ENCODE measurements around the gene SLC35D2. TPM values are rescaled to one million over a fixed set of nuclear protein-coding genes. Genes with fewer than 3 reads are reported as not detected.

Gene SLC35D2
- total RNA-seq, 1 donor from 2014 or later: 27.2 TPM

DNA sequence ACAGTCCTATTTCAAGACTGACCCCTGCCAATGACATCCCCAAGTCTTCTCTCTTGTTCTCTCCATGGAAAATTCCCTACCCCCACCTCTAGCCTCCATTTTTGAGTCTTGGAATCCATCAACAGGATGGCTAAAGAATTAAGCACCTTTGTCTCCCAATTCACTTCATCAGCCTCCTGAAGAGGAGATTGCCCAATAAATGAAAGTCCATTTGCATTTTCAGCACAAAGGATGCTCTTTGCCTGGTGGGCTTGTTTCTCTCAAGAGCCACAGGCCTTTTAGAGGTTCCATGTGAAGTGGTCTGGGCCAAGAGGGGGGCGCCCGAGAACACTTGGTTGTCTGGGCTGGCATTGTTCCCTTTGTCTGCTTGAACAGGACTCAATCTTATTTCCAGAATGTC is 94.1 kb downstream of the SLC35D2 start:
- TF ChIP-seq, protein P1, sequence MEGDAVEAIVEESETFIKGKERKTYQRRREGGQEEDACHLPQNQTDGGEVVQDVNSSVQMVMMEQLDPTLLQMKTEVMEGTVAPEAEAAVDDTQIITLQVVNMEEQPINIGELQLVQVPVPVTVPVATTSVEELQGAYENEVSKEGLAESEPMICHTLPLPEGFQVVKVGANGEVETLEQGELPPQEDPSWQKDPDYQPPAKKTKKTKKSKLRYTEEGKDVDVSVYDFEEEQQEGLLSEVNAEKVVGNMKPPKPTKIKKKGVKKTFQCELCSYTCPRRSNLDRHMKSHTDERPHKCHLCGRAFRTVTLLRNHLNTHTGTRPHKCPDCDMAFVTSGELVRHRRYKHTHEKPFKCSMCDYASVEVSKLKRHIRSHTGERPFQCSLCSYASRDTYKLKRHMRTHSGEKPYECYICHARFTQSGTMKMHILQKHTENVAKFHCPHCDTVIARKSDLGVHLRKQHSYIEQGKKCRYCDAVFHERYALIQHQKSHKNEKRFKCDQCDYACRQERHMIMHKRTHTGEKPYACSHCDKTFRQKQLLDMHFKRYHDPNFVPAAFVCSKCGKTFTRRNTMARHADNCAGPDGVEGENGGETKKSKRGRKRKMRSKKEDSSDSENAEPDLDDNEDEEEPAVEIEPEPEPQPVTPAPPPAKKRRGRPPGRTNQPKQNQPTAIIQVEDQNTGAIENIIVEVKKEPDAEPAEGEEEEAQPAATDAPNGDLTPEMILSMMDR (IDR thresholded peaks at IDR 0.05; ENCODE audit: unreplicated experiment): no peak
- peaks cover 3% of the 10 kb centered on the region for H3K36me3 Mint-ChIP-seq (ENCODE audit: low read depth, unreplicated experiment)
- peaks cover 6% of the 10 kb centered on the region for H3K4me1 Mint-ChIP-seq (ENCODE audit: unreplicated experiment)
- DNase-seq (ENCODE audit: low spot score): no peak
- H3K4me3 Mint-ChIP-seq (ENCODE audit: unreplicated experiment): no peak overlapping the region
- peaks cover 3% of the 10 kb centered on the region for H3K27me3 Mint-ChIP-seq (ENCODE audit: unreplicated experiment)
- no peaks in the 10 kb centered on the region for H3K9me3 Mint-ChIP-seq (ENCODE audit: unreplicated experiment)
- no peak overlapping the region for H3K27ac Mint-ChIP-seq (ENCODE audit: unreplicated experiment)

DNA sequence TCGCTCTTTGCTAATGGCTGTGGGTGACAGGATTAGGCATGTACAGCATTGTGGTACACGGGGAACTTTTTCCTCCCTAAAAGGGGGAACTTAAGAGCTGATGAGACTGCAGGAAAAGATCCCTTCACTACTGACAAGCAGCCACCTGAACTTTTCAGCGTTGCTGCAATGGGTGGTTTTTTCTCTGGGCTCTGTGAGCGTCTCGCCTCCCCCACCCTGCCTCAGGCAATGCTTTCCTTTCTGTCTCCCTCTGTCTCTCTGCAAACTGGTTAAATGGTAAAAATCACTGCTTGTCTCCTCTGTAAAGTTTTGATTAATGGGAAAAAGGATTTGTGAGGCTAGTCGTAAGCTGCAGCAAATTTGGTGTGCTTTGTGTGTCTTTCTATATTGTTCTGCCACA is 101.9 kb downstream of the SLC35D2 start:
- peaks cover 1% of the 10 kb centered on the region for H3K27me3 Mint-ChIP-seq (ENCODE audit: unreplicated experiment)
- H3K9me3 Mint-ChIP-seq (ENCODE audit: unreplicated experiment): no peaks in the 10 kb centered on the region
- H3K4me1 Mint-ChIP-seq (ENCODE audit: unreplicated experiment): no peaks in the 10 kb centered on the region

DNA sequence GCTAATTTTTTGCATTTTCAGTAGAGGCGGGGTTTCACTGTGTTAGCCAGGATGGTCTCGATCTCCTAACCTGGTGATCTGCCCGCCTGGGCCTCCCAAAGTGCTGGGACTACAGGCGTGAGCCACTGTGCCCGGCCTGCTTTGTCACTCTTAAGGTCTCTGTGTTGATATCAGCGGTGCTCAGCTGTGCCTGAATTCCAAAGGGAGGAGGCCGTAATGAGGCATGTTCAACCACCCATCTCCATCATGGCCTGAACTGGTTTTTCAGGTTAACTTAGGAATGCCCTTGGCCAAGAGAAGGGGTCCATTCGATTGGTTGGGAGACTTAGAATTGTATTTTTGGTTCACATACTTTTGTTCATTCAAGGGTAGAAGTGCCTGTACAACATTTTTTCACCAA is 103.6 kb downstream of the SLC35D2 start:
- no peak overlapping the region for H3K27ac Mint-ChIP-seq (ENCODE audit: unreplicated experiment)
- no peak for DNase-seq (ENCODE audit: low spot score)
- H3K4me1 Mint-ChIP-seq (ENCODE audit: unreplicated experiment): no peaks in the 10 kb centered on the region
- TF ChIP-seq, protein P1 (IDR thresholded peaks at IDR 0.05; ENCODE audit: unreplicated experiment): no peak
- H3K4me3 Mint-ChIP-seq (ENCODE audit: unreplicated experiment): no peak overlapping the region
- H3K9me3 Mint-ChIP-seq (ENCODE audit: unreplicated experiment): no peaks in the 10 kb centered on the region
- H3K27me3 Mint-ChIP-seq (ENCODE audit: unreplicated experiment): no peaks in the 10 kb centered on the region
- H3K36me3 Mint-ChIP-seq (ENCODE audit: low read depth, unreplicated experiment): peaks cover 7% of the 10 kb centered on the region

More for the DNA sequence above, 101.9 kb downstream of the SLC35D2 start:
- TF ChIP-seq, protein P1 (IDR thresholded peaks at IDR 0.05; ENCODE audit: unreplicated experiment): no peak
- H3K27ac Mint-ChIP-seq (ENCODE audit: unreplicated experiment): no peak overlapping the region
- no peak for DNase-seq (ENCODE audit: low spot score)
- no peak overlapping the region for H3K4me3 Mint-ChIP-seq (ENCODE audit: unreplicated experiment)
- peaks cover 10% of the 10 kb centered on the region for H3K36me3 Mint-ChIP-seq (ENCODE audit: low read depth, unreplicated experiment)

DNA sequence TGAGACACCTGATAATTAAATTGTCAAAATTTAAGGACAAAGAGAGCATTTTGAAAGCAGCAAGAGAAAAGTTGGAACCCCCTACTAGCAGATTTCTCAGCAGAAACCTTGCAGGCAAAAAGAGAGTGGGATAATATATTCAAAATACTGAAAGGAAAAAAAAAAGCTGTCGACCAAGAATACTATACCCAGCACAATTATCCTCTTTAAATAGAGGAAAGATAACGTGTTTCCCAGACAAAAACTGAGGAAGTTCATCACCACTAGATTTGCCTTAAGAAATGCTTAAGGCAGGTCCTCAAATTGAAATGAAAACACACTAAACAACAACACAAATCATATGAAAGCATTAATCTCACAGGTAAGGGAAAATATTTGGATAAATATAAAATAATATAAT is 108.6 kb downstream of the SLC35D2 start:
- Mint-ChIP-seq H3K9me3 (ENCODE audit: unreplicated experiment) (peaks cover 6% of the 10 kb centered on the region), H3K4me1 (ENCODE audit: unreplicated experiment) (no peaks in the 10 kb centered on the region)

More for the DNA sequence above, 108.6 kb downstream of the SLC35D2 start:
- no peaks in the 10 kb centered on the region for H3K27me3 Mint-ChIP-seq (ENCODE audit: unreplicated experiment)
- TF ChIP-seq, protein P1 (IDR thresholded peaks at IDR 0.05; ENCODE audit: unreplicated experiment): no peak
- no peak for DNase-seq (ENCODE audit: low spot score)
- no peak overlapping the region for H3K4me3 Mint-ChIP-seq (ENCODE audit: unreplicated experiment)
- H3K36me3 Mint-ChIP-seq (ENCODE audit: low read depth, unreplicated experiment): peaks cover 9% of the 10 kb centered on the region
- H3K27ac Mint-ChIP-seq (ENCODE audit: unreplicated experiment): no peak overlapping the region

Other genes with a start within 250 kb of the SLC35D2 start
- gene HSD17B3, start 81.5 kb downstream of the SLC35D2 start, total RNA-seq (ENCODE audit: unreplicated experiment): not detected
- gene ZNF367, start 34.7 kb upstream of the SLC35D2 start, total RNA-seq (ENCODE audit: unreplicated experiment): 2.2 TPM
- 7.5 TPM for gene HABP4, start 66.5 kb upstream of the SLC35D2 start, total RNA-seq (ENCODE audit: unreplicated experiment)
- gene CDC14B, start 236.1 kb upstream of the SLC35D2 start, total RNA-seq (ENCODE audit: unreplicated experiment): 21.4 TPM